HEK293 (cell line): ENCODE results near the gene TAS1R1.

Source experiments
- CTCF ChIA-PET: fragments of 350-600 bp; formaldehyde crosslinking; extraction: SDS; loops from one replicate; lab custom pipeline; 2021; ENCODE audit warnings: antibody characterized with exemption; lab: Yijun Ruan, JAX
- POLR2A ChIA-PET: fragments of 300-600 bp; formaldehyde crosslinking; extraction: SDS; loops from one replicate; lab custom pipeline; 2020; ENCODE audit warnings: antibody characterized with exemption, inconsistent platforms; lab: Yijun Ruan, JAX
- H3K27ac ChIP-seq: fragments of 200-500 bp; sonication (Bioruptor generic); 2 replicates; pipeline ENCODE4 v1.5.1; 2014; ENCODE audit warnings: low read depth, low read length, control low read depth, inconsistent platforms; ENCODE audit errors: extremely low read depth
- H3K36me3 ChIP-seq, 2 experiments: fragments of 200-500 bp in 1 of 2; sonication (Bioruptor generic) in 1 of 2; 1 replicate in 1 of 2; 2 replicates in 1 of 2; pipeline ENCODE4 v1.5.1; 2014 to 2017; ENCODE audit warnings: inconsistent platforms in 2 of 2, low read length in 2 of 2; ENCODE audit not compliant: control insufficient read depth in 2 of 2, insufficient read depth in 1 of 2
- H3K4me1 ChIP-seq: fragments of 200-500 bp; sonication (Bioruptor generic); 2 replicates; pipeline ENCODE4 v1.5.1; 2014; ENCODE audit warnings: mild to moderate bottlenecking, low read length, inconsistent platforms; ENCODE audit not compliant: control insufficient read depth, insufficient read depth
- H3K4me3 ChIP-seq: 2 replicates; pipeline ENCODE4 v1.5.1; 2011; ENCODE audit warnings: low read depth, mild to moderate bottlenecking, control low read depth, low read length, moderate library complexity
- H3K9me3 ChIP-seq: fragments of 200-500 bp; sonication (Bioruptor generic); 2 replicates; pipeline ENCODE4 v1.5.1; 2014; ENCODE audit warnings: low read depth, low read length, inconsistent platforms; ENCODE audit not compliant: control insufficient read depth, insufficient read depth
- BCL11A ChIP-seq: fragments of 450-650 bp; formaldehyde crosslinking; IDR thresholded peaks from 2 replicates; pipeline ENCODE4 v1.5.1; 2016; ENCODE audit warnings: low read depth, missing biosample characterization, missing genetic modification characterization
- BCL11B ChIP-seq: fragments of 450-650 bp; formaldehyde crosslinking; IDR thresholded peaks from 2 replicates; pipeline ENCODE4 v1.5.1; 2016; ENCODE audit warnings: low read depth, missing biosample characterization, missing genetic modification characterization
- FEZF1 ChIP-seq: fragments of 450-650 bp; formaldehyde crosslinking; IDR thresholded peaks from 2 replicates; pipeline ENCODE4 v1.5.1; 2016; ENCODE audit warnings: missing biosample characterization, missing genetic modification characterization
- GLIS1 ChIP-seq: fragments of 450-650 bp; formaldehyde crosslinking; IDR thresholded peaks from 2 replicates; pipeline ENCODE4 v1.5.1; 2016; ENCODE audit warnings: missing biosample characterization, missing genetic modification characterization
- IKZF3 ChIP-seq: fragments of 450-650 bp; IDR thresholded peaks from 2 replicates; pipeline ENCODE4 v1.5.0; 2018; ENCODE audit warnings: missing biosample characterization, mild to moderate bottlenecking, missing genetic modification characterization, moderate library complexity
- PRDM10 ChIP-seq: fragments of 450-650 bp; formaldehyde crosslinking; IDR thresholded peaks from 2 replicates; pipeline ENCODE4 v1.5.1; 2016; ENCODE audit warnings: missing biosample characterization, missing genetic modification characterization
- TRIM28 ChIP-seq: IDR thresholded peaks from 2 replicates; pipeline ENCODE4 v1.6.1; 2011; ENCODE audit warnings: low read length, control low read depth, borderline replicate concordance
- ZBTB20 ChIP-seq: fragments of 450-650 bp; formaldehyde crosslinking; IDR thresholded peaks from 2 replicates; pipeline ENCODE4 v1.5.1; 2016; ENCODE audit warnings: missing biosample characterization, missing genetic modification characterization
- ZBTB8A ChIP-seq: fragments of 450-650 bp; formaldehyde crosslinking; IDR thresholded peaks from 2 replicates; pipeline ENCODE4 v1.5.1; 2016; ENCODE audit warnings: missing biosample characterization, missing genetic modification characterization
- ZFP3 ChIP-seq: fragments of 450-650 bp; formaldehyde crosslinking; IDR thresholded peaks from 2 replicates; pipeline ENCODE4 v1.5.1; 2016; ENCODE audit warnings: low read depth, missing biosample characterization, missing genetic modification characterization
- ZFP37 ChIP-seq: fragments of 450-650 bp; formaldehyde crosslinking; IDR thresholded peaks from 2 replicates; pipeline ENCODE4 v1.5.1; 2016; ENCODE audit warnings: missing biosample characterization, missing genetic modification characterization
- ZIC2 ChIP-seq: fragments of 450-650 bp; formaldehyde crosslinking; IDR thresholded peaks from 2 replicates; pipeline ENCODE4 v1.5.1; 2016; ENCODE audit warnings: missing biosample characterization, missing genetic modification characterization
- ZNF138 ChIP-seq: fragments of 450-650 bp; formaldehyde crosslinking; IDR thresholded peaks from 2 replicates; pipeline ENCODE4 v1.5.1; 2016; ENCODE audit warnings: missing biosample characterization, missing genetic modification characterization, borderline replicate concordance
- ZNF18 ChIP-seq: fragments of 450-650 bp; formaldehyde crosslinking; IDR thresholded peaks from 2 replicates; pipeline ENCODE4 v1.5.1; 2016; ENCODE audit warnings: missing biosample characterization, missing genetic modification characterization
- ZNF223 ChIP-seq: fragments of 450-650 bp; formaldehyde crosslinking; IDR thresholded peaks from 2 replicates; pipeline ENCODE4 v1.5.1; 2016; ENCODE audit warnings: missing biosample characterization, missing genetic modification characterization
- ZNF335 ChIP-seq: fragments of 450-650 bp; formaldehyde crosslinking; conservative IDR thresholded peaks from 2 replicates; pipeline ENCODE4 v1.5.1; 2016; ENCODE audit warnings: missing biosample characterization, missing genetic modification characterization
- ZNF416 ChIP-seq: fragments of 450-650 bp; formaldehyde crosslinking; IDR thresholded peaks from 2 replicates; pipeline ENCODE4 v1.5.1; 2016; ENCODE audit warnings: missing biosample characterization, missing genetic modification characterization
- ZSCAN30 ChIP-seq: fragments of 450-650 bp; IDR thresholded peaks from 2 replicates; pipeline ENCODE4 v1.5.1; 2018; ENCODE audit warnings: missing biosample characterization, mild to moderate bottlenecking, missing genetic modification characterization, moderate library complexity
- TF ChIP-seq, protein P1 (sequence below): fragments of 450-650 bp; IDR thresholded peaks from 2 replicates; pipeline ENCODE4 v1.5.1; 2018; ENCODE audit warnings: missing biosample characterization, mild to moderate bottlenecking, missing genetic modification characterization

Gene TAS1R1

GRCh38 chr1:6515771-6516170 lies 39.3 kb upstream of the TAS1R1 start:
- H3K27ac ChIP-seq = no peak overlapping the region
- H3K36me3 ChIP-seq = no peaks in the 10 kb centered on the region
- no peaks in the 10 kb centered on the region for H3K9me3 ChIP-seq
- peaks cover 5% of the 10 kb centered on the region; the same call in 1 of the 2 replicates for H3K4me1 ChIP-seq
- ChIA-PET POLR2A (no interaction called here), CTCF (interaction anchor here (0.7 kb wide), 1 partner anchor 43 kb away, joined by 3 read pairs; no protein-coding TSS in a partner anchor)
- no peak overlapping the region for H3K4me3 ChIP-seq
- TF ChIP-seq ZNF138 = no peak

- Histone ChIP-seq H3K36me3 (peaks cover 3 to 5% of the 10 kb centered on the region in 2 experiments; a peak in 2 of 3 replicates), H3K4me3 (no peak overlapping the region), H3K4me1 (peaks cover 5% of the 10 kb centered on the region; the same call in 1 of the 2 replicates), H3K27ac (no peak overlapping the region), H3K9me3 (no peaks in the 10 kb centered on the region)
- POLR2A ChIA-PET = interaction anchor here (1.2 kb wide), 1 partner anchor 18 kb away, joined by 4 read pairs; no protein-coding TSS in a partner anchor
- CTCF ChIA-PET = interaction anchor here (0.8 to 1.2 kb wide), 2 partner anchors 129 to 1722 kb away, joined by 3 to 4 read pairs; no protein-coding TSS in a partner anchor
- TF ChIP-seq GLIS1 (tag by site-specific recombination) (peak; percentile 47), ZNF416 (tag by site-specific recombination) (no peak), IKZF3 (tag by site-specific recombination) (peak; percentile 16; the same call in 1 of the 2 replicates)
These were observed 37.7 kb upstream of the TAS1R1 start for GRCh38 chr1:6517435-6517851.

DNA sequence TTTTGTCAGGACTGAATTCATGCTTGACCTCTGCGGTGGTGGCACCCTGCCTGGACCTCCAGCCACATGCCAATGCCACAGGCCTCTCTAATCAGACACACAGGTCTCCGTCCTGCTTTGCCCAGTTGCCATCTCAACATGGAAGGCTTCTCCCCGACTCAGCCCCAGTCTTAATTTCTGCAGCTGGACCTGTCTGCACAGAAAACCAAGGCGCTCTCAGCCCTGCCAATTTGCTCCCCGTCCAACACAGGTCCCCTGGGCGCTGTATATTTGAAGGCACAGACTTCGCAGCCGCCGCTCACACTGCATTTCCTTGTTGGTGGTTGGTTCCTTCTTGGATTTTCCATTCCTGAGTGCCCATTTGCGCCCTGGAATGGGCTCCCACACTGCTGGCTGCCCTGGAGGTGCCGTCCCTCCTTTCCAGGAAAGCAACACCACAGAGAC lies 35.6 kb upstream of the TAS1R1 start:
- Histone ChIP-seq H3K27ac (no peak overlapping the region), H3K9me3 (no peaks in the 10 kb centered on the region), H3K4me1 (peaks cover 5% of the 10 kb centered on the region; the same call in 1 of the 2 replicates), H3K36me3 (peaks cover 3 to 13% of the 10 kb centered on the region in 2 experiments; a peak in 2 of 3 replicates), H3K4me3 (no peak overlapping the region)
- TF ChIP-seq ZBTB8A (tag by site-specific recombination) (peak; percentile 84), ZSCAN30 (tag by site-specific recombination) (no peak), ZNF18 (tag by site-specific recombination) (no peak), ZBTB20 (tag by site-specific recombination) (peak; percentile 86)
- CTCF ChIA-PET = interaction anchor here (0.6 to 6.2 kb wide), 5 partner anchors 15 to 35 kb away, joined by 3 to 40 read pairs (median 4); partner anchors contain the start of genes NOL9, PLEKHG5 and TAS1R1
- POLR2A ChIA-PET = no interaction called here

- peaks cover 5% of the 10 kb centered on the region; the same call in 1 of the 2 replicates for H3K4me1 ChIP-seq
- POLR2A ChIA-PET = no interaction called here
- H3K4me3 ChIP-seq = no peak overlapping the region
- peaks cover 3 to 15% of the 10 kb centered on the region in 2 experiments; a peak in 2 of 3 replicates for H3K36me3 ChIP-seq
- no peak overlapping the region for H3K27ac ChIP-seq
- CTCF ChIA-PET = interaction anchor here (1.1 to 6.2 kb wide), 4 partner anchors 18 to 34 kb away, joined by 3 to 40 read pairs (median 4); partner anchors contain the start of genes NOL9, PLEKHG5 and TAS1R1
- no peaks in the 10 kb centered on the region for H3K9me3 ChIP-seq
- peak; percentile 41 for TF ChIP-seq ZNF335
- TF ChIP-seq BCL11B = no peak
- no peak for TF ChIP-seq ZFP3 (tag by site-specific recombination)
- TF ChIP-seq ZNF416 (tag by site-specific recombination) = no peak
- TF ChIP-seq, protein P1, sequence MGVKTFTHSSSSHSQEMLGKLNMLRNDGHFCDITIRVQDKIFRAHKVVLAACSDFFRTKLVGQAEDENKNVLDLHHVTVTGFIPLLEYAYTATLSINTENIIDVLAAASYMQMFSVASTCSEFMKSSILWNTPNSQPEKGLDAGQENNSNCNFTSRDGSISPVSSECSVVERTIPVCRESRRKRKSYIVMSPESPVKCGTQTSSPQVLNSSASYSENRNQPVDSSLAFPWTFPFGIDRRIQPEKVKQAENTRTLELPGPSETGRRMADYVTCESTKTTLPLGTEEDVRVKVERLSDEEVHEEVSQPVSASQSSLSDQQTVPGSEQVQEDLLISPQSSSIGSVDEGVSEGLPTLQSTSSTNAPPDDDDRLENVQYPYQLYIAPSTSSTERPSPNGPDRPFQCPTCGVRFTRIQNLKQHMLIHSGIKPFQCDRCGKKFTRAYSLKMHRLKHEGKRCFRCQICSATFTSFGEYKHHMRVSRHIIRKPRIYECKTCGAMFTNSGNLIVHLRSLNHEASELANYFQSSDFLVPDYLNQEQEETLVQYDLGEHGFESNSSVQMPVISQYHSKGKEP (tag by site-specific recombination) = 0 out of 2 replicates have a peak, but pooled peaks have one; percentile 35
- TF ChIP-seq ZIC2 (tag by site-specific recombination) = peak; percentile 80
- TF ChIP-seq ZNF223 (tag by site-specific recombination) = no peak
- peak; percentile 71 for TF ChIP-seq FEZF1 (tag by site-specific recombination)
- no peak for TF ChIP-seq ZFP37
- peak; percentile 39; the same call in 1 of the 2 replicates for TF ChIP-seq TRIM28
- no peak for TF ChIP-seq BCL11A (tag by site-specific recombination)
- TF ChIP-seq PRDM10 (tag by site-specific recombination) = peak; percentile 37
These were observed 35.0 kb upstream of the TAS1R1 start for GRCh38 chr1:6519935-6520671.
